ENCODE measurements around the gene DCAF17.

Gene DCAF17

DNA sequence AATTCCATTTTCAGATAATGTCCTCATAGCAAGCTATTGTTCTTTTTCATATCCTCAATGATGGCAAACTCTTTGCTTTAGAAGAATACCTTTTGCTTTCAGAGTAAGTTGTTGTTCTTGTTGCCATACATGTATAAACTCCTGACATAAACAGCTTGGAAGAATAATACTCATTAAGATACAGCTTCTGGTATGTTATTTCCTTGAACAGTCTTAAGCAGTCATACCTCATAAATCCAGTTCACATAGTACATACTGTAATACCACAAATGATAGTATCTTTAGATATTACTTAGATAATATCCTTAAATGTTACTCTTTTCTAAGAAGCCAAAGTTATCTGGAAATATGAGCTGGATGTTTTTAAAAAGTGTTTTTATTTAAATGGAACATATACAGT is 23.4 kb upstream of the DCAF17 start:
- peak overlapping the region; percentile 29 for H3K27ac ChIP-seq
- TF ChIP-seq, protein P1, sequence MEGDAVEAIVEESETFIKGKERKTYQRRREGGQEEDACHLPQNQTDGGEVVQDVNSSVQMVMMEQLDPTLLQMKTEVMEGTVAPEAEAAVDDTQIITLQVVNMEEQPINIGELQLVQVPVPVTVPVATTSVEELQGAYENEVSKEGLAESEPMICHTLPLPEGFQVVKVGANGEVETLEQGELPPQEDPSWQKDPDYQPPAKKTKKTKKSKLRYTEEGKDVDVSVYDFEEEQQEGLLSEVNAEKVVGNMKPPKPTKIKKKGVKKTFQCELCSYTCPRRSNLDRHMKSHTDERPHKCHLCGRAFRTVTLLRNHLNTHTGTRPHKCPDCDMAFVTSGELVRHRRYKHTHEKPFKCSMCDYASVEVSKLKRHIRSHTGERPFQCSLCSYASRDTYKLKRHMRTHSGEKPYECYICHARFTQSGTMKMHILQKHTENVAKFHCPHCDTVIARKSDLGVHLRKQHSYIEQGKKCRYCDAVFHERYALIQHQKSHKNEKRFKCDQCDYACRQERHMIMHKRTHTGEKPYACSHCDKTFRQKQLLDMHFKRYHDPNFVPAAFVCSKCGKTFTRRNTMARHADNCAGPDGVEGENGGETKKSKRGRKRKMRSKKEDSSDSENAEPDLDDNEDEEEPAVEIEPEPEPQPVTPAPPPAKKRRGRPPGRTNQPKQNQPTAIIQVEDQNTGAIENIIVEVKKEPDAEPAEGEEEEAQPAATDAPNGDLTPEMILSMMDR (conservative IDR thresholded peaks at IDR 0.05), result no peak

DNA sequence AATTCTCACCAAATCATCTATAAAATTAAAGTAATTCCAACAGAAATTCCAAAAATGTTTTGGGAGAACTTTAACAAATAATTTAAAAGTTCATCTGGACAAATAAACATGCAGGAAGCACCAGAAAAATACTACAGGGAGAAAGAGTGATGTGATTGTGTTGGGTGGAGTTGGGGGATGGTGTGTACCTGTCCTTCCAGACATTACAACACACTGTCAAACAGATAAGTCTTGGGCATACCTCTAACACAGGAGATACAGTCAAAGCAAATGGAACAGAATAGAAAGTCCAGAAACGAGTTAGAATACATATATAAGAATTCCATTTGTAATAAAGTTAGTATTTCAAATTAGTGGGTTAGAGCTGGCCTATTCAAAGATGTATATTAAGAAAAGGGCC is 22.8 kb upstream of the DCAF17 start:
- H3K27ac ChIP-seq, result peak overlapping the region; percentile 29

DNA sequence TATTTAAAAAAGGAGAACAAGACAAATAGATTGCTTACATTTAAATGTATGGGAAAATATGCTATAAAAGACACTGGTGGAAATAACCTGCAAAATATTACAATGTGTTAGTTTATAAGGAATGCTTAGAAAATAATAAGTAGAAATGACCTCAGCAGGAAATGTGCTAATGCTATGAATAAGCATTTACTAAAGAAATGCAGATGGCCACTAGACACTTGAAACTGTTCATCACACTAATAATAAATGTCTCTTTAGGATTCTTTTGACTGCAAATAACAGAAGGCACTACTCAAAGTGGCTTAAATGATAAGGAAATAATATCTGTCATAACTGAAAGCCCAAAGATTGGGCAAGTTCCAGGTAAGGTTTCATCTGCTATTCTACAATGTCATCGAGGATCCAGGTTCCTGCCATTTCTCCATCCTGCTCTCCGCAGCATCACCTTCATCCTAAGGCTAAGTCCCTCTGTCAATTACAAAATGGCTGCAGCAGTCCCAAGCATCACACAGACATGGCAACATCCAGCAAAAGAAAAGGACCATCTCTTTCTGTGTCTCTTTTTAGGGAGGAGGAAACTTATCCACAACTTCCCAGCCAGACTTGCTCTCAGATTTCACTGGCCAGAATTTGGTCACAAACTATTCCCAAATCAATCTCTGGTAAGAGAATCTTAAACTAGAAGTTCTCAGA is 22.1 kb upstream of the DCAF17 start:
- TF ChIP-seq, protein P1 (conservative IDR thresholded peaks at IDR 0.05), result no peak
- H3K27ac ChIP-seq, result peak overlapping the region; percentile 24; the same call in 1 of the 2 replicates

More for the DNA sequence above, 22.8 kb upstream of the DCAF17 start:
- TF ChIP-seq, protein P1 (conservative IDR thresholded peaks at IDR 0.05), result no peak

DNA sequence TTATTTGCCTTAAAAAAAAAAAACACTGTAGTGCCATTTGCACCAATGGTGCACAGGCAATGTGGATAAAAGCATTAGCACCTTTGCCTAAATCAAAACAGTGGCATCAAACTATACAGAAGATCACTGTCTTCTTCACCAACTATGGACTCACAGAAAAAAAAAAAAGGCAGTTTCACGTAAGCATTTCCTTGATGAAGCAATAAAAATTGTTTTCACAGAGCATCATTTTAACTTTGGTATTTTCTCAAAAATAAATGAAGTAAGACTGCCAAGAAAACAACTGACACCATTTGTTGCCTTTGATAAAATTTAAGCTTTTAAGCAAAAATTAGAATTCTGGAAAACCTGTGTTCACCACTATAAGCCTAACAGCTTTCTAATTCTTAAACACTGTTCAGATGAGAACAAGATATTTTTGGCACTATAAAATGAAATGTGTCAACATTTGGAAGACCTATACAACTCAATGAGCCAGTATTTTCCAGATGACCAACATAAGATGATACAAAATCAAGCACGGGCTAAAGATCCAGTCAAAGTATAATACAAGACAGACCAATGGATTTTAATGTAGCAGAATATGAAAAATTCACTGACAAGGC is 21.4 kb upstream of the DCAF17 start:
- TF ChIP-seq, protein P1 (conservative IDR thresholded peaks at IDR 0.05), result no peak
- H3K27ac ChIP-seq, result peak overlapping the region; percentile 24; the same call in 1 of the 2 replicates

DNA sequence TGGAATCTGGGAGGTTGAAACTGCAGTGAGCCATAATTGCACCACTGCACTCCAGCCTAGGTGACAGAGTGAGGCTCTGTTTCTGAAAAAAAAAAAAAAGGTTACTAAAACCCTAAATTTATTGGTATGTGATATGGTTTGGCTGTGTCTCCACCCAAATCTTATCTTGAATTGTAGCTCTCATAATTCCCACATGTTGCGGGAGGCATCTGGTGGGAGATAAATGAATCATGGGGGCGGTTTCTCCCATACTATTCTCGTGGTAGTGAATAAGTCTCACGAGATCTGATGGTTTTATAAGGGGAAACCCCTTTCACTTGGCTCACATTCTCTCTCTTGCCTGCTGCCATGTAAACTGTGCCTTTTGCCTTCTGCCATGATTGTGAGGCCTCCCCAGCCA is 19.4 kb upstream of the DCAF17 start:
- peak overlapping the region; percentile 70; the same call in 1 of the 2 replicates for H3K27ac ChIP-seq

DNA sequence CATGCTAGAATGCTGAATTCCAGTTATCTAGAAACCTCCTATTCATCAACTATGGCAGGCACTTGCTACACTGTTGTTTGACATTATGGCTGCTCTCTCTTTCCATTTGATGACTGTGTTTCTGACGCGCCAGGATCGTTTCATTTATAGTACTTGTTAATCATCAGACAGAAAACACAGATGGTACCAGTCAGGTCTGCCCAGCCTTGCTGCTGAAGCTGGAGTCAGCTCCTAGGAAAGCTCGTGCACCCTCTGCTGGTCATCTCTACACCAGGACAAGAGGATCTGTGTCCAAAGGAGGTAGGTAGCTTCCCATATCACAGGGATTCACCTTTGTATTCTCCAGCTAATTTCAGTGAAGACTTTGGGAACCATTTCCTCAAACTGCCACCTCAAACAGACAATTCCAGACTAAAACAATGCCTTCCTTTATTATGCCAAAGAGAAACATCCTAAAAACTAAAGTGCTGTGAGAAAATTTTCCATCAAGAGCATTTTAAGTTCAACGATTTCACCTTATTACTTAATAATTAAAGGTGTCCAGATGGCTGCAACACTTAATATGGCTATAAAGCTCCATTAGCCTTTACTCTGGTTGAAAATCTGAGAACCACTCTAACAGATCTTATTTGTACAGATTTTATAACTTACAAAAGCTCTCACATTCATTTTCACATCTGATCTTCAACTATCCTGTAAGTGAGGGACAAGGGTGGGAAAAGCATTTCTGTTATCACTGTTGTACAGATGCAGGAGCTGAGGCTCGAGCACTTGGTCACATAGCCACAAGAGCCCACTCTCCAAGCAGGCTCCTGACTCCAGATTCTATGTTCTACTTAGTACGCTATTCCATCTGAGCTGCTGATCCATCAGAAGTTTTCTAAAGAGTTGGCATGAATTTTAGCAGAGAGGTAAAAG is 17.8 kb upstream of the DCAF17 start:
- H3K27ac ChIP-seq, result peak overlapping the region; percentile 70
- TF ChIP-seq, protein P1 (conservative IDR thresholded peaks at IDR 0.05), result peak; percentile 93

DNA sequence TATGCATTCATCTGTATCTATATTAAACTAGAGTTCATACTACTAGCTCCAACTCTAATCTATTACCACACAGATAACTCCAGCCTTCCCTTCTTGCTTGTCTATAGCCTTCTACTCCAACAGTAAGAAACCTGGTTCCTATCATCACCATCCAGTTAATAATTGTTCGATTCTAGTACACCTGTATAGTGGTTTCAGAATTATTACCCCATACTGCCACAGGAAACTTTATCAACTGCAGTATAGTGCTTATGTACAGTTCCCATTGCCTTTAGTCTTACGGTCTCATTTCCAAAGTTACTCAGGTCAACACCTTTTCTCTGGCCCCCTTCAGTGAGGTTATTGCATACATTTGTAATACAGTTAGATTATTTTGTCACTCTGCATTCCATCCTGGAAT is 14.7 kb upstream of the DCAF17 start:
- no peak overlapping the region for H3K27ac ChIP-seq
- TF ChIP-seq, protein P1 (conservative IDR thresholded peaks at IDR 0.05), result no peak
